ENCODE measurements around the gene ETAA1. TPM values are rescaled to one million over a fixed set of nuclear protein-coding genes. Genes with fewer than 3 reads are reported as not detected.

Gene ETAA1
- total and polyA plus RNA-seq, 5 experiments from 2014 or later: 3.7 to 19.2 (median 5.4) TPM

DNA sequence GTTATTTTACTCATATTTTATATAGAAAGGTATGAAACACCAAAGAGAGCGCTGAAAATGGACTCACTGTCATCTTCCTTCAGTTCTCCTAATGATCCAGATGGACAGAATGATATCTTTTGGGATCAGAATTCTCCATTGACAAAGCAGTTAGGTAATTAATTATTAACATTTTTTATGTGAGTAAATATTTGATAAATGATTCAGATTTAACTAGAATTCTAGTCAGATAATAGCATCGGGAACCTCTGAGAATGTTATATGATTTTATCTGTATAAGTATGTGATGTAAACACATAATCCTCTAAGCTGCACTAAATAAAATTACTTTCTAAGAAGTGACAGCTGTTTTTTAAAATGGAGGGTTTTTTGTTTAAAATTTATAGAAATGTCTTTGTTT, 2.0 kb downstream of the ETAA1 start:
- no peaks in the 10 kb centered on the region for H3K27me3 Mint-ChIP-seq
- H3K4me1 Mint-ChIP-seq: peaks cover 4 to 25% (median 11%) of the 10 kb centered on the region in 4 donors
- POLR2A ChIA-PET: no interaction called here
- DNase-seq: no peak
- no peaks in the 10 kb centered on the region for H3K9me3 Mint-ChIP-seq
- no peak overlapping the region for H3K27ac Mint-ChIP-seq
- ATAC-seq: no peak
- peaks cover under 1 to 33% (median 10%) of the 10 kb centered on the region in 3 donors for H3K36me3 Mint-ChIP-seq
- H3K4me3 Mint-ChIP-seq: peak overlapping the region in 1 of 10 donors; percentile 50

GRCh38 chr2:67399831-67400489, 2.8 kb downstream of the ETAA1 start:
- peaks cover 7 to 26% (median 18%) of the 10 kb centered on the region in 4 donors for H3K4me1 Mint-ChIP-seq
- peaks cover 6 to 41% (median 18%) of the 10 kb centered on the region in 3 donors for H3K36me3 Mint-ChIP-seq
- H3K9me3 Mint-ChIP-seq: no peaks in the 10 kb centered on the region
- no peak for ATAC-seq
- no peak overlapping the region for H3K4me3 Mint-ChIP-seq
- POLR2A ChIA-PET: no interaction called here
- no peaks in the 10 kb centered on the region for H3K27me3 Mint-ChIP-seq
- no peak for DNase-seq
- no peak overlapping the region for H3K27ac Mint-ChIP-seq

DNA sequence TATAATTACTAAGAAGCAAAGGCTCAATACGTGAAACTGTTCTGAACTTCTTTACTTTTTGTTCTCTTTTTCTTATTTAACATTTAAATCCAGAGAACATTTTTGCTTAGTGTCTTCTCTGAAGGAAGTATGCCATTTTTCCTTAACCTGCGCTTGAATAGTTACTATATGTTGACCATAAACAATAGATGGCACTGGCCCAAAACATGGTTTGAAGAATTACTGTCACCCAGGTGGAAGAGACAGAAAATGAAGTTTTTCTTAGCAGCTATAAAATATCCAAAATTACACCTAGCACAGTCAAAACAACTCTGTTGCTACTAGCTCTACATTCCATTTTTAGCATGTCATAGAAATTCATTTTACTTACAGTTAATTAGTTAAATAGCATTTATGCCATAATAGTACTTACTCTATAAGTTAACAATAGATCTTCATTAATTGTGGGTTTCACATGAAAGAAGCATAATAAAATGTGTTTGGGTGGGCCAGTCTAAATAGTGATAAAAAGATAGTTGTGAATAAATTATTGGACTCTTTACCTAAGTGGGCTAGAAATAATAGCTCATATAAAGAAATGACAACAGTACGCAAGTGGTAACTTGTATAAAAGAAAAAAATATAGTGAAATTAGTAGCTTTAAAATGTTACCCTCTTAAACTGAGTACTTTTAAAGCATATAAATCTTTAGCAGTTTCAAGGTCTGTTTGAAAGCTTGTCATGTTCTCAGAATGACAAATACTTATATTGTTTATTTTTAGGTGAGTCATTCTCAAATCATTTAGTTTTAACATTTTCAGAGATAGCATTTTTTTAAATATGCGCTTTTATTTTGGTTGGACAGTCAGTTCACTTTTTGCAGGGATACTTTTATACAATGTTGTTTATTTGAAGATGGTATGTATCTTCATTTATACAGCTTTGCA, 3.7 kb downstream of the ETAA1 start:
- POLR2A ChIA-PET: no interaction called here
- no peak for ATAC-seq
- Mint-ChIP-seq H3K4me1 (peaks cover 9 to 32% (median 21%) of the 10 kb centered on the region in 4 donors), H3K36me3 (peaks cover 8 to 45% (median 22%) of the 10 kb centered on the region in 3 donors), H3K9me3 (no peaks in the 10 kb centered on the region), H3K27me3 (no peaks in the 10 kb centered on the region), H3K4me3 (no peak overlapping the region), H3K27ac (no peak overlapping the region)
- no peak for DNase-seq

DNA sequence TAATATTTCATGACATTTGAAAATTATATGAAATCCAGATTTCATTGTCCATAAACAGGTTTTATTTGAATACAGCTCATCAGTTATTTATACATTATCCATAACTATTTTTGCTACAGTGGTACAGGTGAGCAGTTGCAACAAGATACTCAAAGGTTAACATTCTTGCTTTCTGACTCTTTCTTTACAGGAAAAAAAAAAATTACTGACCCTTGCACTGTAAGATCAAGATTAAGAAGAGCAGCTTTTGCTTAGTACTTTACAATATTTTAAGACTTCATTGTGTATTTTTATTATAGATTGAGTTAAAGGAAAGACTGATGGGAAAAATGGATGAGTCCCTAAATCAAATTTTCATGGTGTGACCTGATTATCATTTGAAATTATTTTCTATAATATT, 11.2 kb downstream of the ETAA1 start:
- ATAC-seq: no peak
- H3K27ac Mint-ChIP-seq: no peak overlapping the region
- H3K36me3 Mint-ChIP-seq: peaks cover 16 to 57% (median 43%) of the 10 kb centered on the region in 3 donors
- POLR2A ChIA-PET: no interaction called here
- H3K4me3 Mint-ChIP-seq: no peak overlapping the region
- no peak for DNase-seq
- H3K27me3 Mint-ChIP-seq: no peaks in the 10 kb centered on the region
- H3K9me3 Mint-ChIP-seq: no peaks in the 10 kb centered on the region
- H3K4me1 Mint-ChIP-seq: peaks cover 8 to 17% (median 12%) of the 10 kb centered on the region in 4 donors

DNA sequence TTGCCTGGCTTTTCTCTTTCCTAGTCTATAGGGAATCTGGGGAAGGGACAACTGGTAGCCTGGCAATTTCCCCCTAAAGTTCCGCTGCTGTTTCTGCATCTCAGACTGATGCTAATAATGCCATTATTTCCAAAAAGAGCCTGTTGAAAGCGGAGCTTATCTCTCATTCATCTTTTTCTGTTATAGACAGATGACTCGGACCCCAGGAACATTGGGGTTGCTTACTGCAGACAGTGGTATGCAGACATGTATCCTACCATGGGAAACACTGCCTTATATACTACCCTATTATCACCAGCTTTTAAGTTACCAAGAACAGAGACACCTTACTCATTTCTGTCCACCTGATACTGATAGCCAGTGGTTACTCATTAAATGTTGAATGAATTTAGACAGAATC, 15.3 kb downstream of the ETAA1 start:
- Mint-ChIP-seq H3K9me3 (no peaks in the 10 kb centered on the region), H3K27me3 (no peaks in the 10 kb centered on the region), H3K27ac (no peak overlapping the region), H3K4me1 (no peaks in the 10 kb centered on the region), H3K36me3 (peaks cover 4 to 28% (median 19%) of the 10 kb centered on the region in 3 donors), H3K4me3 (no peak overlapping the region)
- no peak for ATAC-seq
- POLR2A ChIA-PET: no interaction called here
- DNase-seq: no peak

DNA sequence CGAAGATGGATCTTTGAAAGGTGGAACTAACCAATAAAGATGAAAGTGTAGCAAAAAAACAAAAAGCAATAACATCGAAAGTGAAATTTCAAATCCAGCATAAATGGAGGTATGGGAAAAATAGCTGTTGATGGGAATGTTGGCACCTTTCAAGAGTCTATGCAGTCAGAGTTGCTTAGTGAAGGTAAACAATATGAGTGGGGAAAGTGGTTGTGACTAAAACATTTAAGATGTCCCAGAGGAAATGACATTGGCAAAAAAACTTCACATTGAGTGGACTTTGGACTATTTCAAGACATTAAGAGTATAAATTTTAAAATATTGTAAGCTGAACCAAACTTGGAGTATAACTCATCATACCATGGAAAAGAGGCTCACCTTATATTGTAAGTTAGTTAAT, 17.7 kb downstream of the ETAA1 start:
- Mint-ChIP-seq H3K27ac (no peak overlapping the region), H3K4me1 (no peaks in the 10 kb centered on the region), H3K4me3 (no peak overlapping the region), H3K9me3 (peaks cover 0 to 3% (median 0%) of the 10 kb centered on the region in 9 donors), H3K27me3 (peaks cover 0 to 3% (median 0%) of the 10 kb centered on the region in 5 donors), H3K36me3 (peaks cover 4 to 16% (median 13%) of the 10 kb centered on the region in 3 donors)
- DNase-seq: no peak
- no peak for ATAC-seq
- POLR2A ChIA-PET: no interaction called here

DNA sequence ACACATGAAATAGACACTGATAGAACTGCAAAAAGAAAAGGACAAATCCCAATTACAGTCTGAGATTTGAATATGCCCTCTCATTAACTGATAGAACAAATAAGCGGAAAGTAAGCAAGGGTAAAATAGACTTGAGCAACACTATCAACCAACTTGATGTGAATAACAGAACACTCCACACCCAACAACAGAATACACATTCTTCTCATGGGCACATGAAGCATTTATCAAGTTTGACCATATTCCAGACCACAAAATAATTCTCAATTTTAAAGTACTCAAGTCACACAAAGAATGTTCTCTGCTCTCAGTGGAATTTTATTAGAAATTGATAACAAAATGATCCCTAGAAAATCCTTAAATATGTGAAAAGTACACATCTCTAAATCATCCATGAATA, 19.0 kb downstream of the ETAA1 start:
- POLR2A ChIA-PET: no interaction called here
- H3K27me3 Mint-ChIP-seq: peaks cover 0 to 3% (median 0%) of the 10 kb centered on the region in 5 donors
- DNase-seq (no peak), ATAC-seq (no peak)
- H3K4me1 Mint-ChIP-seq: no peaks in the 10 kb centered on the region
- H3K36me3 Mint-ChIP-seq: peaks cover 0 to 4% (median 4%) of the 10 kb centered on the region in 3 donors
- H3K4me3 Mint-ChIP-seq: no peak overlapping the region
- H3K9me3 Mint-ChIP-seq: peaks cover 0 to 3% (median 0%) of the 10 kb centered on the region in 9 donors
- H3K27ac Mint-ChIP-seq: no peak overlapping the region

- Mint-ChIP-seq H3K4me1 (no peaks in the 10 kb centered on the region), H3K36me3 (peaks cover 0 to 10% (median 7%) of the 10 kb centered on the region in 3 donors), H3K4me3 (no peak overlapping the region), H3K9me3 (peaks cover 0 to 27% (median 13%) of the 10 kb centered on the region in 9 donors), H3K27me3 (peaks cover 0 to 10% (median 2%) of the 10 kb centered on the region in 5 donors), H3K27ac (no peak overlapping the region)
- no peak for ATAC-seq
- POLR2A ChIA-PET: no interaction called here
- DNase-seq: no peak
These were observed 26.4 kb downstream of the ETAA1 start for GRCh38 chr2:67423489-67423888.

GRCh38 chr2:67436221-67436620, 39.1 kb downstream of the ETAA1 start:
- POLR2A ChIA-PET: no interaction called here
- H3K4me3 Mint-ChIP-seq: no peak overlapping the region
- no peaks in the 10 kb centered on the region for H3K36me3 Mint-ChIP-seq
- no peaks in the 10 kb centered on the region for H3K4me1 Mint-ChIP-seq
- DNase-seq (no peak), ATAC-seq (no peak)
- no peak overlapping the region for H3K27ac Mint-ChIP-seq
- peaks cover 10 to 42% (median 20%) of the 10 kb centered on the region in 5 donors for H3K27me3 Mint-ChIP-seq
- peaks cover 0 to 17% (median 0%) of the 10 kb centered on the region in 9 donors for H3K9me3 Mint-ChIP-seq

GRCh38 chr2:67437114-67437513, 40.0 kb downstream of the ETAA1 start:
- Mint-ChIP-seq H3K4me3 (no peak overlapping the region), H3K4me1 (no peaks in the 10 kb centered on the region), H3K9me3 (peaks cover 0 to 13% (median 0%) of the 10 kb centered on the region in 9 donors), H3K27ac (no peak overlapping the region), H3K36me3 (no peaks in the 10 kb centered on the region), H3K27me3 (peaks cover 15 to 49% (median 25%) of the 10 kb centered on the region in 5 donors)
- DNase-seq (no peak), ATAC-seq (no peak)
- POLR2A ChIA-PET: no interaction called here

DNA sequence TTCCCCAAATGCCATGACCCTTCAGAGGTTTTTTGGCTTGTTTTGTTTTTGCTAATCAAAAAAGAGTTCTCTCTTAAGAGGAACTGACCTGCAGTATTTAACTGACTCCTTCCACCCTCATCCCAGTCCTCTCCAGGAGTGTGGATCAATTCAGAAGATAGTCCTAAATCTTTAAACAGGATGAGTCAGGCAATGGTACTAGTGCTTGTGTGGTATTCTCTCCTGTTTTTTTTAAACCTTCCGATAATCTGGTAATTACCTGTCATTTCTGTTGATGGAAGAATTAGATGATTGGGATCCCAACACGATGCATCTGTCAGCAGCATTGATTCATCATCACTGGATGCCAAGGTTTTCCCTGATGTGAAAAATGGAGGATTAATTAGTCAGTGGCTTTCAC, 41.2 kb downstream of the ETAA1 start:
- H3K9me3 Mint-ChIP-seq: peaks cover 0 to under 1% (median 0%) of the 10 kb centered on the region in 9 donors
- POLR2A ChIA-PET: no interaction called here
- DNase-seq: no peak

DNA sequence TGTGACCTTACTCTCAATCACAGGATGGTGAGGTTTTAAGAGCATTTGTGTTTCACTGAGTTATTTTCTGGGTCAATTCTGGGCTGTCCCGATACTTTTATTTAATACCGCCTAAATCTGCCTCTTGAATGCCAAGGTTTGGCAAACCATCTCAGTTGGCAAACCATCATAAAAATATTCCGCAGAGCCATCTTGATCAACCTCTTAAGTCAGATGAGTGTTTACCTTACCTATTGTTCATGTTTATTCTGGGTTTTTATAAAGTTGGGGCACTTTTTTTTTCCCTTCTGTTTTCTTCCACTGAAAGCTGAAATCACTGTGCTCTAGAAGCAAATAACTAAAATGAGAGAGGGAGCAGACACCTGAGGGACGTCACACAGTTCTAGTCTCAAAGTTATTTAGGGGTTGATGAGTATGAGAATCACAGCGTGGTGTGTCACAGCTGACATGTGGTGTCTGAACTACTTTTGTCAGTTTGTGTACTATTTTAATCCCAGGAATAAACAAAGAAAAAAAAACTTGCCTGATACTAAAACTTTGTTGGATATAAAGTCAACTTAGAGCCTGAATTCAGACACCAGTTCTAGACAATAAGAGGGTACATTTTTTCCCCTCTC, 48.6 kb downstream of the ETAA1 start:
- Mint-ChIP-seq H3K36me3 (no peaks in the 10 kb centered on the region), H3K9me3 (peaks cover 0 to 4% (median 0%) of the 10 kb centered on the region in 9 donors), H3K4me1 (no peaks in the 10 kb centered on the region), H3K27me3 (peaks cover 9 to 15% (median 11%) of the 10 kb centered on the region in 5 donors), H3K4me3 (no peak overlapping the region), H3K27ac (no peak overlapping the region)
- no peak for DNase-seq
- ATAC-seq: no peak
- POLR2A ChIA-PET: no interaction called here

More for the DNA sequence above, 41.2 kb downstream of the ETAA1 start:
- no peaks in the 10 kb centered on the region for H3K36me3 Mint-ChIP-seq
- no peak overlapping the region for H3K27ac Mint-ChIP-seq
- H3K4me3 Mint-ChIP-seq: no peak overlapping the region
- ATAC-seq: no peak
- no peaks in the 10 kb centered on the region for H3K4me1 Mint-ChIP-seq
- H3K27me3 Mint-ChIP-seq: peaks cover 13 to 41% (median 24%) of the 10 kb centered on the region in 5 donors

DNA sequence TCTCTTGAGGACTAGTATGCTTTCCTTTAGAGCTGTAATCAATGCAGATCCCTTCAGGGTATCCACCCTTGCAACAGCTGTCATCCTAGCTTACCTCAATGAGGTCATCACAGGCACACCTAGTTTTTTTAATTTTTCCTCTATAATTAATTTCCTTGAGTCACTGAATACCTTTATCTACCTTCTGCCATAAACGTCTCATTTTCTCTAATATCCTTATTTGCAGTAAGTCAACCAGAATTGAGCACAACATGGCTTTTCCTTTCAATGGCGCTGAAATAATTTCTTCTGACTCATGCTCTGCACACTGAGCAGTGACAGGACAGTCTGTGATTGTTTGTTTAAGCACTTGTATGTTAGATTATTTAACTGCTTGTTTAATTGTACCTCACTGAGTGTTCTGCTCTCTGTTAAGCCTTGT, 49.4 kb downstream of the ETAA1 start:
- Mint-ChIP-seq H3K27me3 (peaks cover 4 to 14% (median 6%) of the 10 kb centered on the region in 5 donors), H3K36me3 (no peaks in the 10 kb centered on the region), H3K27ac (no peak overlapping the region), H3K4me1 (no peaks in the 10 kb centered on the region), H3K9me3 (peaks cover 0 to 4% (median 0%) of the 10 kb centered on the region in 9 donors), H3K4me3 (no peak overlapping the region)
- no peak for DNase-seq
- POLR2A ChIA-PET: no interaction called here
- no peak for ATAC-seq
